ENCODE measurements around the gene KPNB1.

The KPNB1 gene

GRCh38 chr17:47633996-47634395, 15.7 kb upstream of the KPNB1 start:
- Mint-ChIP-seq H3K4me1 (no peaks in the 10 kb centered on the region), H3K36me3 (ENCODE audit: low read depth) (peaks cover 16% of the 10 kb centered on the region), H3K4me3 (no peak overlapping the region), H3K9me3 (no peaks in the 10 kb centered on the region), H3K27ac (no peak overlapping the region), H3K27me3 (ENCODE audit: low read depth) (no peaks in the 10 kb centered on the region)
- no peak for TF ChIP-seq CTCF (IDR thresholded peaks at IDR 0.05; ENCODE audit: unreplicated experiment in 3 of 3)

- Mint-ChIP-seq H3K4me3 (no peak overlapping the region), H3K27me3 (ENCODE audit: low read depth) (no peaks in the 10 kb centered on the region)
Measured at GRCh38 chr17:47634870-47635269, 14.8 kb upstream of the KPNB1 start.

GRCh38 chr17:47635734-47636133, 14.0 kb upstream of the KPNB1 start:
- Mint-ChIP-seq H3K4me1 (no peaks in the 10 kb centered on the region), H3K4me3 (no peak overlapping the region), H3K27me3 (ENCODE audit: low read depth) (no peaks in the 10 kb centered on the region), H3K27ac (no peak overlapping the region), H3K9me3 (no peaks in the 10 kb centered on the region), H3K36me3 (ENCODE audit: low read depth) (peaks cover 16% of the 10 kb centered on the region)
- TF ChIP-seq CTCF (IDR thresholded peaks at IDR 0.05; ENCODE audit: unreplicated experiment in 3 of 3): no peak

More at GRCh38 chr17:47634870-47635269, 14.8 kb upstream of the KPNB1 start:
- TF ChIP-seq CTCF (IDR thresholded peaks at IDR 0.05; ENCODE audit: unreplicated experiment in 3 of 3): no peak
- Mint-ChIP-seq H3K4me1 (no peaks in the 10 kb centered on the region), H3K9me3 (no peaks in the 10 kb centered on the region), H3K27ac (no peak overlapping the region), H3K36me3 (ENCODE audit: low read depth) (peaks cover 16% of the 10 kb centered on the region)

GRCh38 chr17:47636273-47637030, 13.3 kb upstream of the KPNB1 start:
- TF ChIP-seq CTCF (IDR thresholded peaks at IDR 0.05; ENCODE audit: unreplicated experiment in 3 of 3): no peak
- no peaks in the 10 kb centered on the region for H3K27me3 Mint-ChIP-seq (ENCODE audit: low read depth)
- no peak overlapping the region for H3K4me3 Mint-ChIP-seq
- H3K9me3 Mint-ChIP-seq: no peaks in the 10 kb centered on the region
- H3K4me1 Mint-ChIP-seq: no peaks in the 10 kb centered on the region
- no peak overlapping the region for H3K27ac Mint-ChIP-seq
- peaks cover 10% of the 10 kb centered on the region for H3K36me3 Mint-ChIP-seq (ENCODE audit: low read depth)

- Mint-ChIP-seq H3K9me3 (no peaks in the 10 kb centered on the region), H3K36me3 (ENCODE audit: low read depth) (peaks cover 10% of the 10 kb centered on the region), H3K4me3 (no peak overlapping the region), H3K27ac (no peak overlapping the region), H3K27me3 (ENCODE audit: low read depth) (no peaks in the 10 kb centered on the region), H3K4me1 (no peaks in the 10 kb centered on the region)
- TF ChIP-seq CTCF (IDR thresholded peaks at IDR 0.05; ENCODE audit: unreplicated experiment in 3 of 3): no peak
Measured at GRCh38 chr17:47638903-47639302, 10.8 kb upstream of the KPNB1 start.

- no peak for TF ChIP-seq CTCF (IDR thresholded peaks at IDR 0.05; ENCODE audit: unreplicated experiment in 3 of 3)
- H3K4me1 Mint-ChIP-seq: no peaks in the 10 kb centered on the region
- H3K27ac Mint-ChIP-seq: no peak overlapping the region
Measured at GRCh38 chr17:47640076-47640475, 9.6 kb upstream of the KPNB1 start.

More at GRCh38 chr17:47640076-47640475, 9.6 kb upstream of the KPNB1 start:
- Mint-ChIP-seq H3K36me3 (ENCODE audit: low read depth) (peaks cover 10% of the 10 kb centered on the region), H3K9me3 (no peaks in the 10 kb centered on the region), H3K27me3 (ENCODE audit: low read depth) (no peaks in the 10 kb centered on the region), H3K4me3 (no peak overlapping the region)
